Central memory CD4-positive, alpha-beta T cell (primary cell): ENCODE data around the gene NR2F1-AS1.
A peak's percentile ranks its signal among the peaks of the same experiment; 100 is the strongest.

ENCODE experiments used
- DNase-seq: peaks from one replicate; pipeline ENCODE4 v3.0.0; 2022

NR2F1-AS1 gene

GRCh38 chr5:93589152-93589828 is 8.3 kb upstream of the NR2F1-AS1 start:
- DNase-seq = no peak

GRCh38 chr5:93588352-93589151 is 7.5 kb upstream of the NR2F1-AS1 start:
- DNase-seq = no peak

- DNase-seq = no peak
Observed at GRCh38 chr5:93587597-93588351, 6.8 kb upstream of the NR2F1-AS1 start.

- no peak for DNase-seq
Observed at GRCh38 chr5:93586736-93587596, 5.9 kb upstream of the NR2F1-AS1 start.

GRCh38 chr5:93585767-93586385 is 4.9 kb upstream of the NR2F1-AS1 start:
- DNase-seq = no peak

- no peak for DNase-seq
Observed at GRCh38 chr5:93585041-93585766, 4.2 kb upstream of the NR2F1-AS1 start.

GRCh38 chr5:93584596-93585040 is 3.6 kb upstream of the NR2F1-AS1 start:
- DNase-seq = no peak

- peak; percentile 34 for DNase-seq
Observed at GRCh38 chr5:93583768-93584595, 3.0 kb upstream of the NR2F1-AS1 start.

- no peak for DNase-seq
Observed at GRCh38 chr5:93583439-93583767, 2.4 kb upstream of the NR2F1-AS1 start.

- no peak for DNase-seq
Observed at GRCh38 chr5:93582677-93583438, 1.8 kb upstream of the NR2F1-AS1 start, which contains the start of gene NR2F1. TSS of gene NR2F1 (plus strand) at chr5:93583222. CDS start at chr5:93585024, 1,802 bp downstream.

GRCh38 chr5:93582167-93582462 is 1.1 kb upstream of the NR2F1-AS1 start:
- no peak for DNase-seq

- DNase-seq = no peak
Observed at GRCh38 chr5:93580063-93580926, 724 bp downstream of the NR2F1-AS1 start.

- no peak for DNase-seq
Observed at GRCh38 chr5:93579692-93580062, 1.3 kb downstream of the NR2F1-AS1 start.

- DNase-seq = no peak
Observed at GRCh38 chr5:93578813-93579691, 2.0 kb downstream of the NR2F1-AS1 start.

- DNase-seq = no peak
Observed at GRCh38 chr5:93577854-93578812, 2.9 kb downstream of the NR2F1-AS1 start.
